CD4-positive, alpha-beta T cell treated with Interleukin-10 for 1 hour (primary cell): ENCODE results near the gene JMJD1C.
"Not testable (repeated sequence)": the region's sequence is repeated elsewhere in the genome, so short reads cannot be mapped to it uniquely, and the experiment has no call there.

ENCODE experiments used
- DNase-seq: peaks from one replicate; pipeline ENCODE4 v3.0.0-alpha.2; 2020

Gene JMJD1C

GRCh38 chr10:63256009-63256773, 209.6 kb downstream of the JMJD1C start:
- DNase-seq, result no peak

GRCh38 chr10:63255316-63255715, 210.5 kb downstream of the JMJD1C start:
- DNase-seq, result no peak

- DNase-seq, result no peak
Observed at GRCh38 chr10:63253040-63253439, 212.7 kb downstream of the JMJD1C start.

GRCh38 chr10:63252095-63252762, 213.5 kb downstream of the JMJD1C start:
- no peak for DNase-seq

- no peak for DNase-seq
Observed at GRCh38 chr10:63250032-63250431, 215.7 kb downstream of the JMJD1C start.

GRCh38 chr10:63247771-63248170, 218.0 kb downstream of the JMJD1C start:
- no peak for DNase-seq

- no peak for DNase-seq
Observed at GRCh38 chr10:63246356-63246755, 219.4 kb downstream of the JMJD1C start.

GRCh38 chr10:63241841-63242281, 223.9 kb downstream of the JMJD1C start:
- DNase-seq, result no peak

GRCh38 chr10:63240807-63241206, 225.0 kb downstream of the JMJD1C start:
- no peak for DNase-seq

- DNase-seq, result no peak
Observed at GRCh38 chr10:63238501-63238900, 227.3 kb downstream of the JMJD1C start.

- no peak for DNase-seq
Observed at GRCh38 chr10:63237396-63237795, 228.4 kb downstream of the JMJD1C start.

GRCh38 chr10:63236113-63236935, 229.5 kb downstream of the JMJD1C start:
- peak; percentile 45 for DNase-seq

- DNase-seq, result not testable (repeated sequence)
Observed at GRCh38 chr10:63235136-63235535, 230.6 kb downstream of the JMJD1C start.

GRCh38 chr10:63229161-63229560, 236.6 kb downstream of the JMJD1C start:
- no peak for DNase-seq

- DNase-seq, result no peak
Observed at GRCh38 chr10:63228237-63228636, 237.5 kb downstream of the JMJD1C start.

- peak; percentile 38 for DNase-seq
Observed at GRCh38 chr10:63227207-63227895, 238.4 kb downstream of the JMJD1C start.

- no peak for DNase-seq
Observed at GRCh38 chr10:63224241-63224640, 241.5 kb downstream of the JMJD1C start.

GRCh38 chr10:63221950-63222349, 243.8 kb downstream of the JMJD1C start:
- DNase-seq, result peak; percentile 35

GRCh38 chr10:63219749-63220148, 246.0 kb downstream of the JMJD1C start:
- no peak for DNase-seq

- DNase-seq, result peak; percentile 70
Observed at GRCh38 chr10:63217120-63217605, 248.6 kb downstream of the JMJD1C start.

GRCh38 chr10:63214571-63214970, 251.2 kb downstream of the JMJD1C start:
- DNase-seq, result no peak

GRCh38 chr10:63213489-63213888, 252.3 kb downstream of the JMJD1C start:
- DNase-seq, result no peak
